ENCODE data around the gene B3GALT6.
A peak's percentile ranks its signal among the peaks of the same experiment; 100 is the strongest.

The B3GALT6 gene

DNA sequence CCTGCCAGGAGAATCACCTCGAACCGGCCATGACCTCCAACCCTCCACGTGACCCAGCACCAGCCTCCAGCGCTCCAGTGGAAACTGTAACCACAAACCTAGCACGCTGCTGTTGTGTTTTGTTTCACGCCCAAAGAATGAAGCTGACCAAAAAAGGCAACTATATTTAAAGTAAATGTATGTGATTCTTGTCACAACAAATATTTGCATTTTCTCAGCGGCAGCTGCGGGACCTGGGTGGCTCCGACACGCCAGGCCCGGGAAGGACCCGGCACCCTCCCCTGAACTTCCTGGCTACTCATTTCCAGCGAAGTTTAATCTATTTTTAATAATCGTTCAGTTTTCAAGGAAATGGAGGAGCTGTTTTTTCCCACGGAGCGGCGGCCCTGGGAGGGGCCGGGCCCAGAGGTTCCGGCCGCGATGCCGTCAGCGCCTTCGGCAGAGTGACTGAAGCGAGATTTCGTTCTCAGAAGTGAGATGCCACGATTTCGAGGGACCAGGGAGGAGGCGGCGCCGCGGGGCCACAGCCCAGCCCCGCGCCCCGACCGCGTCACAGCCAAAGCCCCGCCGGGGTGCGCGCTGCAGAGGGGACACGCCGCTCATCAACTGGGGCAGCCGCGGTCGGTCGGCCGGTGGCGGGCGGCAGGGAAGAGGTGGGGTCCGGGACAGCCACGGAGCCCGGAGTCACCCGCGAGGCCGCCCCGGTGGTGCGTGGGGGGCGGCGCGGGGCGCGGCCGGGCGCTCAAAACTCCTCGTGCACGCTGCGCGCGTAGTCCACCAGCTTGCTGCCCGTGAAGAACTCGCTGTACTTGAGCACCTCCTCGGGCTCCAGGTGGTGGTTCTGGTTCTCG lies 15.0 kb upstream of the B3GALT6 start:
- peak; percentile 90 for DNase-seq

DNA sequence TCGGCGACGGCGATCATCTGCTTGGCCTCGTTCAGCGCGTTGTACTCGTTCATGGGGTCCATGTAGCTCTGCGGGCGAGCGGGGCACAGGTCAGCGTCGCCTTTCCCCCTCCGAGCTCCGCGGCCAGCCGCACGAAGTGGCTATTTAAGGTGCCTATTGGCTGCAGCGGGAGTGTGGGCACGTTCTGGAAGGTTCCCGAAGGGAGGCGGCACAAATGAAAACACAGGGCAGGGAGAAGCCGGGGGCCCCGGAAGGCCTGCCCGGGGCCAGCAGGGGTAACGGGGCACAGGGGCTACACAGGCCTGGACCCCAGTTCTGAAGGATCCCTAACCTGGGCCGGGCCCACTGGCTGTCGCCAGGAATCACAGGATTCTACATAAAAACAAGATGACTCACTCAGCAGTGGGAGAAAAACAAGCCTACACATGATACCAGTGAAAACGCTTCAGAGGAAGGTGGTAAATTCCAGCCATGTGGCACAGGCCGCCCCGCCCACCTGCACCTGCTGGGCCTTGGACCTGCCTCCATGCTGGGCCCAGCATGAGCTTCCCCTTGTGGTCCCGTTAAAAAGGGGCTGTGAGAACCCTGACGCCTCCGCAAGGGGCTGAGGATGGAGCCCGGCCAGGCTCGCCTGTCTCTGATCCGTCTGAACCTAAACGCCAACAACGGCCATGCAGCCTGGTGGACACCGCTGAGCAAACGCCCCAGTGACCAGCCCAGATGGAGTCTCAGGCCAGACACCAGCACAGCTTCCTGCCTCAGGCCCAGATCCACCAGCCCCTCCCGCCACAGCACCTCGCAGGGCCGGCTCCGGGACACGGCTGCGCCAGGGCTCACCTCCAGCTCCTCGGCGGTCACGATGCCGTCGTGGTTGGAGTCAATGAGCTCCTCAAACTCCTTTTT lies 14.2 kb upstream of the B3GALT6 start:
- DNase-seq = peak; percentile 88

GRCh38 chr1:1218524-1219200 lies 13.4 kb upstream of the B3GALT6 start:
- no peak for DNase-seq

DNA sequence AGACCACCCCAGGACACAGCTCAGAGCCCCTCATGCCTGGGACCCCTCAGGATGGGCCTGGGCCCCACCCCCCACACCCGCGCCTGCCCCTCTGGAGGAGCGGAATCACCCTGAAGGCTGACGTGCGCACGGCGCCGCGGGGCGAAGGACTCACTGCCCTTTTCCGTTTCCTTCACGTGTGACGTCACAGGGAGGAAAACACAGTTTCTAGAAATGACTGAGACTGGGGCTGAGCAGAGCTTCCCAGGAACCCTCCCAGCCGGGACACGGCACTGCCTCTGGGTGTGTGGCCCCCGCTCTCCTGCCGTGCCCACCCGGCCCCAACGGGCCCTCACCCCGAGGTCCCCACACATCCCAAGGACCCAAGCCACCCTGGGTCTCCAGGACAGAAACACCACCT lies 12.7 kb upstream of the B3GALT6 start:
- peak; percentile 90 for DNase-seq

- DNase-seq = no peak
Observed at GRCh38 chr1:1220197-1220596, 11.8 kb upstream of the B3GALT6 start.

GRCh38 chr1:1221887-1222574 lies 10.0 kb upstream of the B3GALT6 start:
- no peak for DNase-seq

GRCh38 chr1:1222575-1223225 lies 9.3 kb upstream of the B3GALT6 start:
- no peak for DNase-seq

DNA sequence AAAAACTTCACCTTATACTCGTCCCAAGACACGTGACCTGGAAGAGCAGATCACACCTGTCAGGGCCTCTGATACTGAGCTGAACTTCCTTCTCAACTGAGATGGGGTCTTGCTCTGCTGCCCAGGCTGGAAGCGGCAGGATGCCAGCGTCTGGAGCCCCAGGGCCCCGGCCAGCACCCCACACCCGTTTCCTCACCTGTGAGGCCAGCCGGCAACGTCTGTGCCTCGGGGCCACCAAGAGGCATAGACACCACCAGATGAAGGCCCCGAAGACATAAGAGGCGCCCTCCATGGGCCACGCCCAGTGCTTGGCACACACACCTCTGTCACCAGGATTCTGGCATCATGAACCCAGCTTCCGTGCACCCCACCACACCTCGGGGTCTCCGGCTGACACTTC lies 8.7 kb upstream of the B3GALT6 start:
- DNase-seq = no peak

DNA sequence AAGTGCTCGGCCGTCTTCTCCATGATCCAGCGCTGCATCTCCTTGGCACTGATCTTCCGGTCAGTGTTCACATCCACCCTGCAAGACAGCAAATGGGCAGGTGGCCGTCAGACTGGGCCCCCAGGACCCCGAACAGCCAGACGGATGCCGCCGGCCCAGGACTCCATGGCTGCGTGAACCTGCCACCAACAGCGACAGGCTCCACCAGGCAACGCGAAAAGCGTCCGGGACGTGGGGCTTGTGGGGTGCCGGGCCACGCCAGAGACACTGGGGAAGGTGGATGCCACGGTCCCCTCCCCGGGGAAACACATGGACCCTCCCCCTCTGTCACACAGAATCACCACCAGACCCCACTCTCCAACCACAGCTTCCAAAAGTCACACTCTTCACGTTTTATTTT lies 8.1 kb upstream of the B3GALT6 start:
- DNase-seq = no peak

DNA sequence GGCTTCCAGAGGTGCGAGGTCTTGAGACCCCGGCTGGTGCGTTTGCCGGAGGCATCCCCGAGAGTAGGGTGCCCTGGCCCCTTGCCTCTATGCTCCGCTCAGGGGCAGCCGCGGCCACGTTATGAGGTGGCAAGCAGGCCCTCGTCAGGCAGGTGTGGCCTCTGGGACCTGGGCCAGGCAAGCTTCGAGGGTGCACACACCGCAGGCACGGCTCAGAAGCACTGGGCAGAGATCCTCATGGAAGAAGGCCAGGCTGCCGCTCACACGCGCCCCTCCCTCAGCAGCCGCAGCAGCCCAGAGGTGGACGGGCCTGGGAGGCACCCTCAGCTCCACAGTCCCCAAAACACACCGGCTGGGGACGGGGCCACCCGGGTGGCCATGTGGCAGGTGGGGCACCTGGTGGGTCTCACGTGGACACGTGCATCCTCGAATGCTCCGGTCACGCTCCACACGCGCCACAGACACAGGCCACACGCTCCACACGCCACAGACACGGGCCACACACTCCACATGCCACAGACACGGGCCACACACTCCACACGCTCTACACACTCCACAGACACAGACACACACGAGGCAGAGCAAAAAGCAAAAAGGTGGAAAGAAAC lies 6.7 kb upstream of the B3GALT6 start:
- no peak for DNase-seq

GRCh38 chr1:1225913-1226312 lies 6.1 kb upstream of the B3GALT6 start:
- no peak for DNase-seq

- DNase-seq = no peak
Observed at GRCh38 chr1:1226566-1227362, 5.3 kb upstream of the B3GALT6 start.

DNA sequence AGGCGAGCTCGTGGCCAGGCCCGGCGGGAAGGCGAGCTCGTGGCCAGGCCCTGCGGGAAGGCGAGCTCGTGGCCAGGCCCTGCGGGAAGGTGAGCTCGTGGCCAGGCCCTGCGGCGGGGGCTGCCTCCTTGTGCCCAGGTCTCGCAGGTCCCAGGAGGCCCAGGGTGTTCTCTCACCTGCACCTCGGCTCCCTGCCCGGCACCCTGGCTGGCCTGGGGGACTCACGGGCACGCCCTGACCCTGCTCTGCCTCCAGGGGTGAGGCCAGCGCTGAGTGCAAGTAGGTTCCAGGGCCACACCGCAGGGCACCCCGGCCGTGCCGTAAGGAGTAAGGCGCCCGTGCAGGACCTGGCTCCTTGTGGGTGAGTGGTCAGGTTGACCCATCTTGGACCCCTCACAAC lies 4.7 kb upstream of the B3GALT6 start:
- DNase-seq = no peak

- DNase-seq = no peak
Observed at GRCh38 chr1:1228187-1228586, 3.9 kb upstream of the B3GALT6 start.

- no peak for DNase-seq
Observed at GRCh38 chr1:1228596-1229321, 3.3 kb upstream of the B3GALT6 start.

- DNase-seq = no peak
Observed at GRCh38 chr1:1229770-1230169, 2.3 kb upstream of the B3GALT6 start.

GRCh38 chr1:1230656-1231399 lies 1.2 kb upstream of the B3GALT6 start:
- peak; percentile 71 for DNase-seq

DNA sequence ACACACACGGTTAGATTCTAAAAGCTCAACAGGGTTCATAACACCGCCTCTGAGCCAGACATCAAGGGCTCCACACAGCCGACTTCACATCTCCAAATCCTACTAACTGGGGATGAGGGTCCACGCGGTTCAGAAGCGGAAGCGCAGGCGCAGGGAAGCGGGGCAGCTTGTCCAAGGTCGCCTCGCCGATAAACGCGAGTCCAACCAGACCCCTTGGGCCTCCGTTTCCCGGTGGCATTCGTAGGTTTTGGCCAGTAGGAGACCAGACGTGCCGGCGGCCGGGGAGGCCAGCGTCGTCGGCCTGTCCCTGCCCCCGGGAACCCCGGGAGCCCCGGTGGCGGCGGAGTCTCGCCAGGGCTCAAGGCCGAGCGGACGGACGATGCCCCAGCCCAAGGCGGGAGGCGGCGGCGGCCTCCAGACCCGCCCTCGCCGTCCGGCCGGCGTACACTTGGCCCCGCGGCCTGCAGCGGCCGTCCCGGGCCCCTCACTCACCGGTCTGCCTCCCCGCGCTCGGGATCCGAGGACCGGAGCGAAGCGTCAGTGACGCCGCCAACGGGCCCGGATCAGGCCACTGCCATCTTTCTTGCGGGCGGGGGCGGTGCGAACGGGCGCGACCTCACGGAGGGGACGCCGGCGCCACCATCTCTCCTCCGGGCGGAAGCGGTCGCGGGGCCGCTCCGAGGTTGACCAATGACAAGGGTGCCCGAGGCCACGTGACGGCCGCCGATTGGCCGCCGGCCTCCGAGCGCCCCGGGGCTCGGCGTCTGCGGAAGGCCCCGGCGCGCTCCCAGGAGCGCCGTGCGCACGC lies 433 bp upstream of the B3GALT6 start, which contains the start of gene SDF4:
SDF4 (minus strand) TSS at position 602 of the 808 bp plus-strand sequence. CDS start 3,229 bp downstream, outside the sequence.
- DNase-seq = peak; percentile 99
